Effector memory CD4-positive, alpha-beta T cell (primary cell): ENCODE results near the gene ACTN1.

ENCODE experiments used
- DNase-seq, 3 donors: peaks; one replicate each; pipeline ENCODE4 v3.0.0-alpha.2; 2020
- H3K27ac ChIP-seq: 2 replicates; pipeline ENCODE4 v1.7.0; 2013; ENCODE audit warnings: mild to moderate bottlenecking, low read length, moderate library complexity; ENCODE audit not compliant: insufficient read depth, poor library complexity, severe bottlenecking
- H3K27me3 ChIP-seq: replicated peaks from 2 replicates; pipeline ENCODE4 v1.7.0; 2013; ENCODE audit warnings: mild to moderate bottlenecking, low read length; ENCODE audit not compliant: insufficient read depth, control insufficient read depth, poor library complexity, severe bottlenecking
- H3K36me3 ChIP-seq: 2 replicates; pipeline ENCODE4 v1.7.0; 2013; ENCODE audit warnings: mild to moderate bottlenecking, low read length, moderate library complexity; ENCODE audit not compliant: control insufficient read depth, insufficient read depth
- H3K4me1 ChIP-seq: 2 replicates; pipeline ENCODE4 v1.7.0; 2013; ENCODE audit warnings: low read length, mild to moderate bottlenecking; ENCODE audit not compliant: control insufficient read depth, insufficient read depth, poor library complexity, severe bottlenecking
- H3K4me3 ChIP-seq: 2 replicates; pipeline ENCODE4 v1.7.0; 2013; ENCODE audit warnings: low read length, low read depth, mild to moderate bottlenecking; ENCODE audit not compliant: insufficient read depth, poor library complexity, severe bottlenecking
- H3K9me3 ChIP-seq: 2 replicates; pipeline ENCODE4 v1.7.0; 2013; ENCODE audit warnings: mild to moderate bottlenecking, low read length, moderate library complexity; ENCODE audit not compliant: control insufficient read depth

Gene ACTN1

GRCh38 chr14:68906439-68906838, 72.7 kb downstream of the ACTN1 start:
- H3K9me3 ChIP-seq, result no peaks in the 10 kb centered on the region
- no peak for DNase-seq
- H3K4me3 ChIP-seq, result no peak overlapping the region
- no peaks in the 10 kb centered on the region for H3K27me3 ChIP-seq
- no peak overlapping the region for H3K27ac ChIP-seq
- H3K36me3 ChIP-seq, result peaks cover 48% of the 10 kb centered on the region
- H3K4me1 ChIP-seq, result no peaks in the 10 kb centered on the region

- peaks cover 56% of the 10 kb centered on the region for H3K36me3 ChIP-seq
- H3K9me3 ChIP-seq, result no peaks in the 10 kb centered on the region
- H3K4me1 ChIP-seq, result no peaks in the 10 kb centered on the region
- no peak for DNase-seq
- H3K27ac ChIP-seq, result no peak overlapping the region
- no peaks in the 10 kb centered on the region for H3K27me3 ChIP-seq
- no peak overlapping the region for H3K4me3 ChIP-seq
Measured at GRCh38 chr14:68905107-68905895, 73.8 kb downstream of the ACTN1 start.

GRCh38 chr14:68902357-68902756, 76.7 kb downstream of the ACTN1 start:
- Histone ChIP-seq H3K9me3 (no peaks in the 10 kb centered on the region), H3K4me1 (no peaks in the 10 kb centered on the region), H3K27ac (no peak overlapping the region), H3K27me3 (no peaks in the 10 kb centered on the region), H3K4me3 (no peak overlapping the region), H3K36me3 (peaks cover 42% of the 10 kb centered on the region)
- no peak for DNase-seq

GRCh38 chr14:68899033-68899603, 80.0 kb downstream of the ACTN1 start:
- no peak overlapping the region for H3K27ac ChIP-seq
- DNase-seq, result no peak

GRCh38 chr14:68898248-68899032, 80.7 kb downstream of the ACTN1 start:
- no peak for DNase-seq
- Histone ChIP-seq H3K4me1 (no peaks in the 10 kb centered on the region), H3K36me3 (peaks cover 28% of the 10 kb centered on the region), H3K9me3 (no peaks in the 10 kb centered on the region), H3K4me3 (no peak overlapping the region), H3K27ac (no peak overlapping the region), H3K27me3 (no peaks in the 10 kb centered on the region)

More at GRCh38 chr14:68899033-68899603, 80.0 kb downstream of the ACTN1 start:
- Histone ChIP-seq H3K4me3 (no peak overlapping the region), H3K36me3 (peaks cover 29% of the 10 kb centered on the region), H3K9me3 (no peaks in the 10 kb centered on the region), H3K4me1 (no peaks in the 10 kb centered on the region), H3K27me3 (no peaks in the 10 kb centered on the region)

- no peaks in the 10 kb centered on the region for H3K9me3 ChIP-seq
- no peak overlapping the region for H3K27ac ChIP-seq
- no peaks in the 10 kb centered on the region for H3K4me1 ChIP-seq
- H3K27me3 ChIP-seq, result no peaks in the 10 kb centered on the region
- peaks cover 34% of the 10 kb centered on the region for H3K36me3 ChIP-seq
- H3K4me3 ChIP-seq, result no peak overlapping the region
- no peak for DNase-seq
Measured at GRCh38 chr14:68897559-68898155, 81.4 kb downstream of the ACTN1 start.

- H3K4me1 ChIP-seq, result no peaks in the 10 kb centered on the region
Measured at GRCh38 chr14:68896132-68896531, 83.0 kb downstream of the ACTN1 start.

GRCh38 chr14:68894802-68895703, 84.0 kb downstream of the ACTN1 start:
- no peak overlapping the region for H3K4me3 ChIP-seq
- no peaks in the 10 kb centered on the region for H3K9me3 ChIP-seq
- peaks cover 33% of the 10 kb centered on the region for H3K36me3 ChIP-seq
- H3K4me1 ChIP-seq, result no peaks in the 10 kb centered on the region
- H3K27ac ChIP-seq, result no peak overlapping the region
- DNase-seq, result no peak
- no peaks in the 10 kb centered on the region for H3K27me3 ChIP-seq

More at GRCh38 chr14:68896132-68896531, 83.0 kb downstream of the ACTN1 start:
- Histone ChIP-seq H3K36me3 (peaks cover 32% of the 10 kb centered on the region), H3K27me3 (no peaks in the 10 kb centered on the region), H3K27ac (no peak overlapping the region), H3K9me3 (no peaks in the 10 kb centered on the region), H3K4me3 (no peak overlapping the region)
- no peak for DNase-seq

- Histone ChIP-seq H3K9me3 (no peaks in the 10 kb centered on the region), H3K36me3 (peaks cover 37% of the 10 kb centered on the region), H3K27me3 (no peaks in the 10 kb centered on the region), H3K27ac (no peak overlapping the region), H3K4me3 (no peak overlapping the region), H3K4me1 (no peaks in the 10 kb centered on the region)
- DNase-seq, result no peak
Measured at GRCh38 chr14:68894123-68894522, 85.0 kb downstream of the ACTN1 start.
